HK-2 (cell line): Measurements from ENCODE around the gene ADCY2.
A peak's percentile ranks its signal among the peaks of the same experiment; 100 is the strongest.

Experiments
- DNase-seq: peaks from one replicate; pipeline ENCODE4 v3.0.0-alpha.2; 2018; ENCODE audit not compliant: unreplicated experiment

The ADCY2 gene

GRCh38 chr5:7784683-7785380 is 388.9 kb downstream of the ADCY2 start:
- no peak for DNase-seq

- no peak for DNase-seq
Measured at GRCh38 chr5:7787770-7788169, 391.8 kb downstream of the ADCY2 start.

- DNase-seq = no peak
Measured at GRCh38 chr5:7789567-7789966, 393.6 kb downstream of the ADCY2 start.

GRCh38 chr5:7793895-7794294 is 398.0 kb downstream of the ADCY2 start:
- DNase-seq = no peak

- DNase-seq = no peak
Measured at GRCh38 chr5:7794311-7794710, 398.4 kb downstream of the ADCY2 start.

- DNase-seq = no peak
Measured at GRCh38 chr5:7794823-7795222, 398.9 kb downstream of the ADCY2 start.

GRCh38 chr5:7795306-7795705 is 399.4 kb downstream of the ADCY2 start:
- DNase-seq = no peak

- DNase-seq = no peak
Measured at GRCh38 chr5:7801891-7802614, 406.1 kb downstream of the ADCY2 start.

- DNase-seq = no peak
Measured at GRCh38 chr5:7802855-7803254, 406.9 kb downstream of the ADCY2 start.

GRCh38 chr5:7803937-7804336 is 408.0 kb downstream of the ADCY2 start:
- no peak for DNase-seq

GRCh38 chr5:7805379-7805778 is 409.4 kb downstream of the ADCY2 start:
- no peak for DNase-seq

- DNase-seq = no peak
Measured at GRCh38 chr5:7808998-7809397, 413.1 kb downstream of the ADCY2 start.

- DNase-seq = no peak
Measured at GRCh38 chr5:7811715-7812114, 415.8 kb downstream of the ADCY2 start.

GRCh38 chr5:7813007-7813406 is 417.1 kb downstream of the ADCY2 start:
- DNase-seq = no peak

- DNase-seq = no peak
Measured at GRCh38 chr5:7813576-7813975, 417.6 kb downstream of the ADCY2 start.

- no peak for DNase-seq
Measured at GRCh38 chr5:7814816-7815215, 418.9 kb downstream of the ADCY2 start.

GRCh38 chr5:7815892-7816534 is 420.1 kb downstream of the ADCY2 start:
- peak; percentile 78 for DNase-seq

GRCh38 chr5:7816535-7816901 is 420.6 kb downstream of the ADCY2 start:
- no peak for DNase-seq

GRCh38 chr5:7822449-7822848 is 426.5 kb downstream of the ADCY2 start:
- DNase-seq = no peak

GRCh38 chr5:7823594-7823993 is 427.7 kb downstream of the ADCY2 start:
- DNase-seq = no peak

GRCh38 chr5:7824995-7825394 is 429.1 kb downstream of the ADCY2 start:
- no peak for DNase-seq

GRCh38 chr5:7825630-7826029 is 429.7 kb downstream of the ADCY2 start:
- no peak for DNase-seq

- DNase-seq = no peak
Measured at GRCh38 chr5:7827610-7828009, 431.7 kb downstream of the ADCY2 start.
